ENCODE data around the gene NHLRC2. TPM values are rescaled to one million over a fixed set of nuclear protein-coding genes. Genes with fewer than 3 reads are reported as not detected.

Gene NHLRC2
- total RNA-seq, 2 experiments from 2014 or later = 20.1 to 22.3 TPM

DNA sequence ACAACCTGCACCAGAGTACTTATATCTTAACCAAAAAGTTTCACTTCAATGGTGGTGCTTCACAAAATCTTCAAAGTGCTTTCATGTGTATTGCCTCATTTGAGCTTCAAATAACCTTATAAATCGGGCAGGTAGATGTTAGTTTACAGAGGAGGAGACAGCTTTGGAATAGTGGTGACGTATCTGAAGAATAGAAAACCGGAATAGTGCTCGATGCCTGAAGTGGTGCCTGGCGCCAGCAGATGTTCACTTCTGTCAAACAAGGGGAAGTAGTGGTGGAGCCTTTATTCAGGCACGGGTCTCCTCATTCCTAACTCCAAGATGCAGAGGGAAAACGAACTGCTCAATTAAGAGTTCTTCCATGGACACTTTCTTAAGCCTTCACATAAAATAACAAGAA, 58.1 kb downstream of the NHLRC2 start:
- ATAC-seq (no peak), DNase-seq (no peak)
- ChIA-PET CTCF (interaction anchor here (0.6 to 1.3 kb wide), 2 partner anchors 112 to 392 kb away, joined by 3 read pairs; no protein-coding TSS in a partner anchor), POLR2A (no interaction called here)
- Mint-ChIP-seq H3K4me3 (no peak overlapping the region), H3K9me3 (ENCODE audit: low read depth) (no peaks in the 10 kb centered on the region), H3K4me1 (no peaks in the 10 kb centered on the region), H3K27me3 (no peaks in the 10 kb centered on the region), H3K27ac (no peak overlapping the region), H3K36me3 (ENCODE audit: low read depth) (peaks cover 7% of the 10 kb centered on the region)
- intact Hi-C loops (cut with DNase I, micrococcal nuclease) = no loop called here

DNA sequence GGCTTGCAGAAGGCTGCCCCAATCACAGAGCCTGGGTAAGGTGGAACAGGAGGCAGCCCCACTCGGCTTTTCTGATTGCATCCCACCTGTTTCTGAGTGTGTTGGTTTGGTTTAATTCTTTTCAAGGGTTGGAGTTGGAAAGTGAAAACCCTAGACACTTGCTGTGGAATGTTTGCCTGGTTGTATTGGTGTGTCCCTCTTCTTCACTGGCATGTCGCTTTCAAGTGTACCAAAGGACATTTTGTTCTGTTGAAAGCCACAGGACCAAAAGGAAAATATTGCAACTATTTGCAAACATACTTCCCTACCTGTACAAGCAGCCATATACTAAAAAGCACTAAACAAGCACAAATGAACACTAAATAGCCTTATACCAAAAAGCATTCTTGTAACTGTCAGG, 60.5 kb downstream of the NHLRC2 start:
- H3K27ac Mint-ChIP-seq = no peak overlapping the region
- ChIA-PET POLR2A (no interaction called here), CTCF (no interaction called here)
- H3K36me3 Mint-ChIP-seq (ENCODE audit: low read depth) = peaks cover 11% of the 10 kb centered on the region
- no peaks in the 10 kb centered on the region for H3K4me1 Mint-ChIP-seq
- DNase-seq = no peak
- no peak for ATAC-seq
- intact Hi-C loops (cut with DNase I, micrococcal nuclease) = no loop called here
- no peaks in the 10 kb centered on the region for H3K27me3 Mint-ChIP-seq
- no peak overlapping the region for H3K4me3 Mint-ChIP-seq
- no peaks in the 10 kb centered on the region for H3K9me3 Mint-ChIP-seq (ENCODE audit: low read depth)

DNA sequence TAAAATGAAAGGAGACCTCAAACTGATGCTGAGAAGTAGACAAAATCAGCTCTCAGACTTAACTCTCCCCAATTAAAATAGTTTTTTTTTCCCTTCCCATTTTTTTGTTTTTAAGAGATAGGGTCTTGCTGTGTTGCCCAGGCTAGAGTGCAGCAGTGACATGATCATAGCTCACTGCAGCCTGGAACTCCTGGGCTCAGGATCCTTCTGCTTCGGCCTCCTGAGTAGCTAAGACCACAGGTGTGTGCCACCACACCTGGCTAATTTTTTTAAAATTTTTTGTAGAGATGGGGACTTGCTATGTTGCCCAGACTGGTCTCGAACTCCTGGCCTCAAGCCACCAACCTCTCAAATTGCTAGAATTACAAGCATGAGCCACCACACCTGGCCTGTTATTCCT, 61.1 kb downstream of the NHLRC2 start:
- ChIA-PET POLR2A (no interaction called here), CTCF (no interaction called here)
- Mint-ChIP-seq H3K4me1 (no peaks in the 10 kb centered on the region), H3K27ac (no peak overlapping the region), H3K4me3 (no peak overlapping the region), H3K36me3 (ENCODE audit: low read depth) (peaks cover 11% of the 10 kb centered on the region), H3K27me3 (no peaks in the 10 kb centered on the region), H3K9me3 (ENCODE audit: low read depth) (no peaks in the 10 kb centered on the region)
- DNase-seq (no peak), ATAC-seq (no peak)
- intact Hi-C loops (cut with DNase I, micrococcal nuclease) = no loop called here

DNA sequence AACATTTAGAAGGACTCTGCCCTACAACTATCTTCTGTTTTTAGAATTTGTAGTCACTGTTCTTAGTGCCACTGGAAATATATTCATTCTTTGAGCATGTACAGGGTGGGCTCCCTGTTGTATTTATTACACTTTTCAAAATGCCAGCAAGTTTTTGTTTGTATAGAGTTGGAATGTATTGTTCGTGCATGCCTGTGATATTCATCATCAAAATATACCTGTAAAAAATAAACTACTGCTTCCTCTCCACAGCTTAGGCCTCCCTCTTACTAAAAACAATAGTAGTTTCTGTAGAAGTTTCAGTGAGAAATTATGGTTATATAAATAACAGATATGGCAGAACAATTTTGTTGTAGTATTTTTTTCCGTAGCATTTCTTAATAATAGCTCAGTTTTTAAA, 61.6 kb downstream of the NHLRC2 start:
- Mint-ChIP-seq H3K9me3 (ENCODE audit: low read depth) (no peaks in the 10 kb centered on the region), H3K4me1 (no peaks in the 10 kb centered on the region), H3K36me3 (ENCODE audit: low read depth) (peaks cover 11% of the 10 kb centered on the region), H3K27me3 (no peaks in the 10 kb centered on the region), H3K4me3 (no peak overlapping the region), H3K27ac (no peak overlapping the region)
- intact Hi-C loops (cut with DNase I, micrococcal nuclease) = no loop called here
- DNase-seq (no peak), ATAC-seq (no peak)
- CTCF ChIA-PET = no interaction called here
- POLR2A ChIA-PET = no interaction called here

DNA sequence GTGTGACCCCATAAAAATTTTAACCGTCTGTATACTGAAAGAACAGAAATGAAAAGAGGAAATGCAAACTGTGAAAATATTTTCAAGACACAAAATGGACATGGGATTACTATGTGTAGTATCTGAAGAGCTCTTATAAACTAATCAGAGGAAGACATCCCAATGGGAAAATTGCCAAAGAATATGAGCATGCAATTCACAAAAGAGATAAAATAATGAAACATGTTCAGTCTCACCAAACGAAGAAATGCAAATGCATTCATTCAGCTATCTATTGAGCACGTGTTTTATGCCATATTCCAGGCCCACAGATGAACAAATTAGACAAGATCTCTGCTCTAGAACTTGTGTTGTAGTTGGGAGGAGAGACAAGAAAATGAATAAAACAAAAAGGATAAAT, 63.2 kb downstream of the NHLRC2 start:
- DNase-seq = no peak
- Mint-ChIP-seq H3K27ac (no peak overlapping the region), H3K27me3 (peaks cover 2% of the 10 kb centered on the region), H3K36me3 (ENCODE audit: low read depth) (peaks cover 7% of the 10 kb centered on the region), H3K9me3 (ENCODE audit: low read depth) (no peaks in the 10 kb centered on the region), H3K4me1 (no peaks in the 10 kb centered on the region), H3K4me3 (no peak overlapping the region)
- ChIA-PET POLR2A (no interaction called here), CTCF (interaction anchor here (0.9 kb wide), 1 partner anchor 29 kb away, joined by 4 read pairs; no protein-coding TSS in a partner anchor)
- intact Hi-C loops (cut with DNase I, micrococcal nuclease) = no loop called here
- no peak for ATAC-seq

DNA sequence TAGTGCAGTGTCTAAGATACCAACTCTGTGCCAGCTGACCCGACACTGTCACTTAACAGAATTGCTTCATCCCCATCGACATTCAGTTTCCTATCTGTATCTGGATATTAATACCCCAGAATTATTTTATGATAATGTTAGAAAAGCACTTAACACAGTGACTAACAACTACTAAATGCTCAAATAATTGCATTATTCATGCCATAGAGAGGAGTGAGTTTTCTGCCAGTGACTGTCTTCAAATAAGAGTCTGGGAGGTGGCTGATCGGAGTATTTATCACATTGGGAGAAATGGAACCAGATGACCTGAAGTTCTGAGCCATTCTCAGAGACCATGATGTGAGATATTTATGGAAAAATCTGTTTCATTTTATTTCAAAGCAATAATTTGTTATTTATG, 65.7 kb downstream of the NHLRC2 start:
- no peak overlapping the region for H3K27ac Mint-ChIP-seq
- ATAC-seq (no peak), DNase-seq (no peak)
- ChIA-PET POLR2A (no interaction called here), CTCF (no interaction called here)
- H3K4me3 Mint-ChIP-seq = no peak overlapping the region
- H3K9me3 Mint-ChIP-seq (ENCODE audit: low read depth) = peaks cover 2% of the 10 kb centered on the region
- H3K4me1 Mint-ChIP-seq = no peaks in the 10 kb centered on the region
- intact Hi-C loops (cut with DNase I, micrococcal nuclease) = no loop called here
- H3K27me3 Mint-ChIP-seq = peaks cover 4% of the 10 kb centered on the region
- H3K36me3 Mint-ChIP-seq (ENCODE audit: low read depth) = peaks cover 7% of the 10 kb centered on the region

DNA sequence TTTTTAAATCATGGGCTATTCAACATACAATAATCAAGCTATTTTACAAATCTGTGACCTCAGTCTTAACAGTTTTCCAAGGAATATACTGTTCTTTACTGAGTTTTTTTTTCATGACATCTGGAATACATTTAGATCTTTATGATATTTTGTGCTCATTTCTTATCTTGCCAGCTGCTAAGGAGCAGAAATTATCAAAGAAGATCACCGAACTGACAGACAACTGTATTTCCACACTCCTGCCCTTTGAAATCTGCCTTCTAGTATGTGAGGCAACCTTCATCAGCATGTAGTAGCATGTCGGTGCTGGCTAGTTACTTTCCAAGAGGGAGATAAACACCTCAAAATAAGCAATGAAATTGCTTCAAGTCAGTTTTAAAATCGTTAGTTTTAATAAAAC, 66.4 kb downstream of the NHLRC2 start:
- H3K4me3 Mint-ChIP-seq = no peak overlapping the region
- peaks cover 4% of the 10 kb centered on the region for H3K9me3 Mint-ChIP-seq (ENCODE audit: low read depth)
- ATAC-seq (no peak), DNase-seq (no peak)
- POLR2A ChIA-PET = no interaction called here
- H3K27me3 Mint-ChIP-seq = peaks cover 6% of the 10 kb centered on the region
- intact Hi-C loops (cut with DNase I, micrococcal nuclease) = no loop called here
- H3K36me3 Mint-ChIP-seq (ENCODE audit: low read depth) = peaks cover 7% of the 10 kb centered on the region
- no peaks in the 10 kb centered on the region for H3K4me1 Mint-ChIP-seq
- no peak overlapping the region for H3K27ac Mint-ChIP-seq
- CTCF ChIA-PET = interaction anchor here (1.3 kb wide), 1 partner anchor 12 kb away, joined by 3 read pairs; no protein-coding TSS in a partner anchor

DNA sequence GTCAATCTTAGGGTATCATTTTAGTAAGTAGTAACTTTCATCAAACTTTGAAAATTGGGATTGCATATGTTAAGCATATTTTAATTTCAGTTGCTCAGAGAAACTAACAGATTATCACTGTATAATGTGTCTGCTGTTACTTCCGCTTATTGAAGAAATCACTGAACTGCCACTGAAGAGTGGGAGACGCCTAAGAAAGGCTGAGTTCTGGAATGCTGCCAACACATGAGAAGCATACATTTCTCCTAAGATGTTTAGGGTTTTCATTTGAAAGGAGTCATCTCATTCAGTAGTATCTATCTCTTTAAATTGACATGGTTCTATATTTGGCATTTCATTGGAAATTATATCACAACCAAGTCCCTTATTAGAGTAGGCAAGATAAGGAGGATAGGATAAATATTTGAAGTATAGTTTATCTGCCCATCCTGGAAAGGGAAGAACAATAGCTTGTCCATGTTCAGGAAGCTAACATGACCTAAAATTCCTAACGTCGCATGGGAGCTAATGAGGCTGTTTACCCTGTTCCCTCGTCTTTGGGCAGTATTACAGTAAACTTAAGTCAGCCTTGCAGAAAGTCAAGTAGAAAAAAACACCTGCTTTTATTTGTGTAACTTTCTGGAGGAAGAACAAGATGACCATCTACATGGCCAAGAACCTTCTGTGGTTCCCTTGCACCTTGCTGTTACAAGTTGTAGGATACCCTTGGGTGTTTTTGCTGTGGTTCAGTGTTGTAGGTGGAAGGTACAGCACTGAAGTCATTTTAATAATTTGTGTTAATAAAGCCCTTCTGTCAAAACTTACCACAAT, 67.3 kb downstream of the NHLRC2 start:
- H3K27me3 Mint-ChIP-seq = peaks cover 6% of the 10 kb centered on the region
- POLR2A ChIA-PET = no interaction called here
- intact Hi-C loops (cut with DNase I, micrococcal nuclease) = no loop called here
- no peaks in the 10 kb centered on the region for H3K4me1 Mint-ChIP-seq
- H3K36me3 Mint-ChIP-seq (ENCODE audit: low read depth) = peaks cover 7% of the 10 kb centered on the region
- H3K9me3 Mint-ChIP-seq (ENCODE audit: low read depth) = peaks cover 4% of the 10 kb centered on the region
- no peak overlapping the region for H3K27ac Mint-ChIP-seq
- CTCF ChIA-PET = interaction anchor here (0.5 to 1.3 kb wide), 3 partner anchors 11 to 100 kb away, joined by 3 read pairs; no protein-coding TSS in a partner anchor
- DNase-seq = no peak
- ATAC-seq = no peak
- no peak overlapping the region for H3K4me3 Mint-ChIP-seq

DNA sequence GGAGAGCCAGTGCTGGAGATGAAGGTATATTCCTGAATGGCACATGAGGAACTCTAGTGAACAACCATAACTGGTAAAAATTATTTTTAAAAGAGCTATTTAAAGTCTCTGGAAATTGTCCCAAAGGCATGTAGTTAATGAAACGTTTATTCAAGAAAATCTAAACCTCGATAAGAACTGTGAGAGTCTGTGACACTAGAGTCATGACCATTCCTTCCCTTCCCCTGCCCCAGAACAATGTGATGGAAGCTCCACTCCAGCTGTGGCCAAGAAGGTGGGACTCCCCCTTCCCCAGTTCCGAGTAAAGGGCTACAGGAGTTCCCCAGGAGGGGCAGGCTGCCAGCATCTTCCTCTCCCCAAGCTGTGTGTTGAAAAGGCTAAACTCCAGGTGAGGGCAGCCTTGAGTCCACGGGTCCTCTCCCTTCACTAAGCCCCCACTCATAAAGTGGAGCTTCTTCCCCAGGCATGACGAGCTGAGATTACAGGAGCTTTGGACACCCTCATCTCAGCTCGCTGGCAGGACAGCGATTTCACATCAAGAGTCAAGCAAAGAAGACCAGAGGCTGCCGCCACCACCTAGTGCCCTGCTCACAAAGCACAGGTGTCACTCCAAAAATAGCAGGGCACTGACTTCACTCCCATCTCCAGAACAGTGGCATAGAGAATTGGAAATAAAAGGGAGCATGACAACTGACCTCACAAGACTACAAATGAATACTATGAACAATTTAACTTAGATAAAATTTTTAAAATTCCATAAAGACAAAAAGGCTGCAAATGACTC, 68.5 kb downstream of the NHLRC2 start:
- ChIA-PET POLR2A (no interaction called here), CTCF (interaction anchor here (0.6 kb wide), 2 partner anchors 95 to 1652 kb away, joined by 4 read pairs; no protein-coding TSS in a partner anchor)
- Mint-ChIP-seq H3K27ac (no peak overlapping the region), H3K36me3 (ENCODE audit: low read depth) (no peaks in the 10 kb centered on the region), H3K4me3 (no peak overlapping the region), H3K9me3 (ENCODE audit: low read depth) (peaks cover 4% of the 10 kb centered on the region), H3K4me1 (no peaks in the 10 kb centered on the region), H3K27me3 (peaks cover 12% of the 10 kb centered on the region)
- intact Hi-C loops (cut with DNase I, micrococcal nuclease) = no loop called here
- no peak for DNase-seq
- ATAC-seq = no peak

DNA sequence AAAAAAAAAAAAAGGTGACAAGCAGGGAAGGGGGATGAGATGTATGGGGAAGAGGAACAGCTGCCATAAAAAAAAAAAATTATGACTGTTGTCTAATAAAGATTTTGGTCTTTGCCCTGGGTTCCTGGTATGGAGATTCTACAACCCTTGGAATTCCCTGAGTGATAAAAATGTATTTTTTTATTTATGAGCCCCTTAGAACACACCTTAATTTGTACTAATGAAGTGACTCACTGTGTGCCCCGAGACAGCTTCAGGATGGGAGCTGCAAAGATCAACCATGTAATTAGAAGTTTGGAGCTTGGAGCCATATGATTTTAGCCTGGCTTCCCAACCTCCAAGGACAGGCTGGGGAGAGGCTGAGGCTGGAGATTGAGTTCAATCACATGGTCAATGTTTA, 69.7 kb downstream of the NHLRC2 start:
- ChIA-PET CTCF (no interaction called here), POLR2A (no interaction called here)
- Mint-ChIP-seq H3K36me3 (ENCODE audit: low read depth) (no peaks in the 10 kb centered on the region), H3K27ac (no peak overlapping the region), H3K4me3 (no peak overlapping the region), H3K9me3 (ENCODE audit: low read depth) (peaks cover 4% of the 10 kb centered on the region), H3K4me1 (no peaks in the 10 kb centered on the region), H3K27me3 (peaks cover 12% of the 10 kb centered on the region)
- intact Hi-C loops (cut with DNase I, micrococcal nuclease) = no loop called here
- DNase-seq (no peak), ATAC-seq (no peak)

DNA sequence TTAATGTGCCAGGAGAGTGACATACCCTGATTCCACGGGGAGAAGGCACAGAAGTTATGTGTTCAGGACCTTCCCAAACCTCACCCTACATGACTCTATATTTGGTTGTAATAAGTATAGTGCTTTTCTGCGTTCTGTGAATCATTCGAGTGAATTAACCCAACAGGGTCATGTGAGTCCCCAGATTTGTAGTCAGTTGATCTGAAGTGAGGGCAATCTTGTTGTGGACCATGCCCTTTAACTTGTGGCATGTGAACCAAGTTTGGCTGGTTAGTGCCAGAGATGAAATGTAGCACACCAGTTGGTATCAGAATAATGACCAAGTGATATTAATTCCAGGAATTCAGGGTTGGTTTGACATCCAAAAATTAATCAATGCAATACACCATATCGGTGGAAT, 70.2 kb downstream of the NHLRC2 start:
- ATAC-seq = no peak
- ChIA-PET CTCF (no interaction called here), POLR2A (no interaction called here)
- no peaks in the 10 kb centered on the region for H3K36me3 Mint-ChIP-seq (ENCODE audit: low read depth)
- H3K27me3 Mint-ChIP-seq = peaks cover 12% of the 10 kb centered on the region
- intact Hi-C loops (cut with DNase I, micrococcal nuclease) = no loop called here
- no peak for DNase-seq
- no peak overlapping the region for H3K27ac Mint-ChIP-seq
- peaks cover 4% of the 10 kb centered on the region for H3K9me3 Mint-ChIP-seq (ENCODE audit: low read depth)
- no peak overlapping the region for H3K4me3 Mint-ChIP-seq
- H3K4me1 Mint-ChIP-seq = no peaks in the 10 kb centered on the region

DNA sequence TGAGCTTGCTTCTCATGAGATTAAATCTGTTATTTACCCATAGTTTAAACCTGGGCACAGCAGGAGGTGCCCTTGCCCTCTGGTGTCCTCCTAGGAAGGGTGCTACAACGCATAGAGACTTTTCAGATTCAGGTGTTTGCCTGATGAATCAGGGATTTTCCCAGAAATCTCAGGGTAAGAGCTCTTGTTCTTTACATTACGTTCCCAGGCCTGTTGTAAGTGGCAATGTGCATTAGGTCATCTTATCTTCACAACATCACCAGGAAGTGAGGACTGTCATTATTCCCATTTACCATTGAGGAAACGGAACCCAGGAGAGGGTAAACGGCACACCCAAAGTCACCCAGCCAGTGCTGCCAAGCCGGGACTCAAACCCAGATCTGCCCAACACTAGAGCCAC, 73.0 kb downstream of the NHLRC2 start:
- peaks cover 4% of the 10 kb centered on the region for H3K9me3 Mint-ChIP-seq (ENCODE audit: low read depth)
- CTCF ChIA-PET = no interaction called here
- ATAC-seq (no peak), DNase-seq (no peak)
- intact Hi-C loops (cut with DNase I, micrococcal nuclease) = no loop called here
- H3K4me1 Mint-ChIP-seq = no peaks in the 10 kb centered on the region
- H3K4me3 Mint-ChIP-seq = no peak overlapping the region
- no peaks in the 10 kb centered on the region for H3K36me3 Mint-ChIP-seq (ENCODE audit: low read depth)
- POLR2A ChIA-PET = interaction anchor here (0.6 kb wide), 1 partner anchor 161 kb away, joined by 4 read pairs; no protein-coding TSS in a partner anchor
- H3K27ac Mint-ChIP-seq = no peak overlapping the region
- H3K27me3 Mint-ChIP-seq = peaks cover 11% of the 10 kb centered on the region
